HepG2 (cell line): Measurements from ENCODE around the gene ELP5. TPM values are rescaled to one million over a fixed set of nuclear protein-coding genes. Genes with fewer than 3 reads are reported as not detected.
A peak's percentile ranks its signal among the peaks of the same experiment; 100 is the strongest.

ENCODE experiments used
- BCL6 ChIP-seq: IDR thresholded peaks from 2 replicates; pipeline ENCODE4 v1.6.1; 2016; ENCODE audit warnings: missing genetic modification reagents, missing compliant biosample characterization
- BORCS8-MEF2B ChIP-seq: sonication (generic); formaldehyde crosslinking; IDR thresholded peaks from 2 replicates; pipeline ENCODE4 v1.8.0; 2022; ENCODE audit warnings: mild to moderate bottlenecking, missing genetic modification reagents
- CENPT ChIP-seq: sonication (generic); formaldehyde crosslinking; IDR thresholded peaks from 2 replicates; pipeline ENCODE4 v1.8.0; 2022; ENCODE audit warnings: low read depth, mild to moderate bottlenecking, moderate library complexity, missing genetic modification reagents
- ETV6 ChIP-seq: sonication (generic); formaldehyde crosslinking; conservative IDR thresholded peaks from 2 replicates; pipeline ENCODE4 v1.4.0; 2020; ENCODE audit warnings: missing genetic modification reagents
- HOXD1 ChIP-seq: sonication (generic); formaldehyde crosslinking; IDR thresholded peaks from 2 replicates; pipeline ENCODE4 v1.5.0; 2020; ENCODE audit warnings: missing genetic modification reagents
- KLF16 ChIP-seq, 2 experiments: sonication (generic) in 1 of 2; formaldehyde crosslinking in 1 of 2; IDR thresholded peaks; 2 replicates each; pipeline versions ENCODE4 v1.6.1 to v1.8.0; 2016 to 2023; ENCODE audit warnings: missing genetic modification reagents in 2 of 2, missing compliant biosample characterization in 1 of 2
- MBNL3 ChIP-seq: fragments of 250-450 bp; sonication (Bioruptor Pico); conservative IDR thresholded peaks from 2 replicates; pipeline ENCODE4 v1.8.0; 2022; ENCODE audit warnings: mild to moderate bottlenecking, inconsistent platforms
- RFX3 ChIP-seq: IDR thresholded peaks from 2 replicates; pipeline ENCODE4 v1.6.1; 2016; ENCODE audit warnings: missing biosample characterization, missing genetic modification reagents
- SOX5 ChIP-seq: IDR thresholded peaks from 2 replicates; pipeline ENCODE4 v1.6.1; 2016; ENCODE audit warnings: borderline replicate concordance
- XRCC5 ChIP-seq: fragments of 200-400 bp; formaldehyde crosslinking; optimal IDR thresholded peaks from 2 replicates; pipeline ENCODE3; 2017; ENCODE audit warnings: mild to moderate bottlenecking, low read length
- ZFX ChIP-seq: sonication (generic); formaldehyde crosslinking; IDR thresholded peaks from 2 replicates; pipeline ENCODE4 v1.4.0; 2020; ENCODE audit warnings: mild to moderate bottlenecking, low read depth, missing genetic modification reagents, moderate library complexity
- ZNF317 ChIP-seq: sonication (generic); formaldehyde crosslinking; IDR thresholded peaks from 2 replicates; pipeline ENCODE4 v1.5.0; 2020; ENCODE audit warnings: mild to moderate bottlenecking, missing genetic modification reagents
- ZNF788 ChIP-seq: sonication (generic); formaldehyde crosslinking; IDR thresholded peaks from 2 replicates; pipeline ENCODE4 v1.5.0; 2020; ENCODE audit warnings: mild to moderate bottlenecking, missing genetic modification reagents, borderline replicate concordance
- polyA plus RNA-seq, 8 experiments: library from polyadenylated mRNA; depleted of rRNA in 3 of 8; stranded (reverse) in 7 of 8; unstranded in 1 of 8; fragments of >200 nt; fragmentation: Illumina TruSeq in 4 of 8; extraction: Trizol in 4 of 8; gene quantifications; 2 replicates each; pipeline versions ENCODE4 v1.2.1 to v1.2.3, GENCODE V29; 2011 to 2016; ENCODE audit warnings: low read depth in 4 of 8, missing spikeins in 1 of 8, mixed read lengths in 1 of 8; ENCODE audit not compliant: insufficient read depth in 1 of 8
- total RNA-seq, 5 experiments: library from RNA; depleted of rRNA; stranded (reverse); fragments of >200 nt; fragmentation: Illumina TruSeq; extraction: Trizol; gene quantifications; 2 replicates each; pipeline ENCODE4 v1.2.3, GENCODE V29; 2016; ENCODE audit warnings: low read depth in 1 of 5
- TF ChIP-seq, protein P1 (sequence below): sonication (generic); formaldehyde crosslinking; IDR thresholded peaks from 2 replicates; pipeline ENCODE4 v1.8.0; 2023; ENCODE audit warnings: mild to moderate bottlenecking, missing genetic modification reagents
- TF ChIP-seq, protein P2 (sequence below): sonication (generic); formaldehyde crosslinking; IDR thresholded peaks from 2 replicates; pipeline ENCODE4 v1.5.1; 2020; ENCODE audit warnings: mild to moderate bottlenecking, missing genetic modification reagents, moderate library complexity
- TF ChIP-seq, protein P3 (sequence below), 2 experiments: IDR thresholded peaks; 2 replicates each; pipeline ENCODE4 v1.6.1; 2011 to 2012; ENCODE audit warnings: low read length in 2 of 2, borderline replicate concordance in 1 of 2, low read depth in 1 of 2, mild to moderate bottlenecking in 1 of 2, moderate library complexity in 1 of 2
- TF ChIP-seq, protein P4 (sequence below): sonication (generic); formaldehyde crosslinking; IDR thresholded peaks from 2 replicates; pipeline ENCODE4 v1.4.0; 2020; ENCODE audit warnings: mild to moderate bottlenecking, missing genetic modification reagents
- TF ChIP-seq, protein P5 (sequence below): sonication (generic); formaldehyde crosslinking; IDR thresholded peaks from 2 replicates; pipeline ENCODE4 v1.8.0; 2022; ENCODE audit warnings: mild to moderate bottlenecking, missing genetic modification reagents; ENCODE audit not compliant: insufficient replicate concordance

The ELP5 gene
- total and polyA plus RNA-seq, 2 of the 13 experiments (the other 11 are each of a cell fraction or from before 2014, with no cell fraction given), result 67.6 to 69.8 TPM

DNA sequence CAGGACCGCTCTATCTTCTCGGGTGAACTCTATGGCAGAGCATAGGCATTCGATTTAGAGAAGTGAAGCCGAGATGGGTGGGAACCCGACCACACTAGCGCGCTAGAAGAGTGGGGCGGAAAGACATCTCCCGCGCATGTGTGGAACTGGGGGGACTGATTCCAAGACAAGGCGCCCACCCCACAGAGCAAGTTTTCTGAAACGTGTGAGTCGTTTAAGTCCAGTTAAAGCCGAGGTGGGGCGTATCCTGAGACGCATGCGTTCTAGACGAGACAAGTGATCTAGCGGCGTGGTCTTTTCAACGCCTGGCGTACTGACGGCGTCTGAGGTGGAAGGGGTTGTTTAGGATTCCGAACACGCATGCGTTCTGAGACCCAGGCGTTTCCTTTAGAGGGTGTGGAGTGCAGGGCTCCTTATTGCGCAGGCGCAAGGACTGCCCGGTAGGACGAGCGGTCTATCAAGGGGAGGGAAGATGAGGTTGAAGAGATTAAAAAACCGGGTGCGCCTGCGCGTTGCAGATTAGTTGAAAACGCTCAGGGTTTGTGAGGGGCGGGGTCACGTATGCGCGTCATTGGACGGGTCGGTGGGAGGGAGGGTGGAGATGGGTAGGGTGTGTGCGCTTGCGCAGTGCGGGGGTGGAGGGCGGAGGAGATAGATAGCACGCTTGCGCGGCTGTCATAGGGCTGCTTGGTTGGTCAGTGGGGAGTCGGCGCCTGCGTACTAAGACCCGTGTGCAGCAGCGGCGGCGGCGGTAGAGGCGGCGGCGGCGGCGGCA is 55.1 kb downstream of the ELP5 start, which contains the start of gene EIF5A (continued):
- TF ChIP-seq, protein P1, sequence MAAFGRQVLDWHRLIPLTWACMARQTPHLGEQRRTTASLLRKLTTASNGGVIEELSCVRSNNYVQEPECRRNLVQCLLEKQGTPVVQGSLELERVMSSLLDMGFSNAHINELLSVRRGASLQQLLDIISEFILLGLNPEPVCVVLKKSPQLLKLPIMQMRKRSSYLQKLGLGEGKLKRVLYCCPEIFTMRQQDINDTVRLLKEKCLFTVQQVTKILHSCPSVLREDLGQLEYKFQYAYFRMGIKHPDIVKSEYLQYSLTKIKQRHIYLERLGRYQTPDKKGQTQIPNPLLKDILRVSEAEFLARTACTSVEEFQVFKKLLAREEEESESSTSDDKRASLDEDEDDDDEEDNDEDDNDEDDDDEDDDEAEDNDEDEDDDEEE (CRISPR knock-in tag), result no peak
- TF ChIP-seq CENPT (CRISPR knock-in tag), result no peak
- TF ChIP-seq RFX3 (CRISPR knock-in tag), result no peak
- no peak for TF ChIP-seq MBNL3
- TF ChIP-seq BCL6 (CRISPR knock-in tag), result peak; percentile 21; the same call in 1 of the 2 replicates
- TF ChIP-seq, protein P2, sequence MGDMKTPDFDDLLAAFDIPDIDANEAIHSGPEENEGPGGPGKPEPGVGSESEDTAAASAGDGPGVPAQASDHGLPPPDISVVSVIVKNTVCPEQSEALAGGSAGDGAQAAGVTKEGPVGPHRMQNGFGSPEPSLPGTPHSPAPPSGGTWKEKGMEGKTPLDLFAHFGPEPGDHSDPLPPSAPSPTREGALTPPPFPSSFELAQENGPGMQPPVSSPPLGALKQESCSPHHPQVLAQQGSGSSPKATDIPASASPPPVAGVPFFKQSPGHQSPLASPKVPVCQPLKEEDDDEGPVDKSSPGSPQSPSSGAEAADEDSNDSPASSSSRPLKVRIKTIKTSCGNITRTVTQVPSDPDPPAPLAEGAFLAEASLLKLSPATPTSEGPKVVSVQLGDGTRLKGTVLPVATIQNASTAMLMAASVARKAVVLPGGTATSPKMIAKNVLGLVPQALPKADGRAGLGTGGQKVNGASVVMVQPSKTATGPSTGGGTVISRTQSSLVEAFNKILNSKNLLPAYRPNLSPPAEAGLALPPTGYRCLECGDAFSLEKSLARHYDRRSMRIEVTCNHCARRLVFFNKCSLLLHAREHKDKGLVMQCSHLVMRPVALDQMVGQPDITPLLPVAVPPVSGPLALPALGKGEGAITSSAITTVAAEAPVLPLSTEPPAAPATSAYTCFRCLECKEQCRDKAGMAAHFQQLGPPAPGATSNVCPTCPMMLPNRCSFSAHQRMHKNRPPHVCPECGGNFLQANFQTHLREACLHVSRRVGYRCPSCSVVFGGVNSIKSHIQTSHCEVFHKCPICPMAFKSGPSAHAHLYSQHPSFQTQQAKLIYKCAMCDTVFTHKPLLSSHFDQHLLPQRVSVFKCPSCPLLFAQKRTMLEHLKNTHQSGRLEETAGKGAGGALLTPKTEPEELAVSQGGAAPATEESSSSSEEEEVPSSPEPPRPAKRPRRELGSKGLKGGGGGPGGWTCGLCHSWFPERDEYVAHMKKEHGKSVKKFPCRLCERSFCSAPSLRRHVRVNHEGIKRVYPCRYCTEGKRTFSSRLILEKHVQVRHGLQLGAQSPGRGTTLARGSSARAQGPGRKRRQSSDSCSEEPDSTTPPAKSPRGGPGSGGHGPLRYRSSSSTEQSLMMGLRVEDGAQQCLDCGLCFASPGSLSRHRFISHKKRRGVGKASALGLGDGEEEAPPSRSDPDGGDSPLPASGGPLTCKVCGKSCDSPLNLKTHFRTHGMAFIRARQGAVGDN, result peak; percentile 73
- no peak for TF ChIP-seq ZNF317
- TF ChIP-seq, protein P3, sequence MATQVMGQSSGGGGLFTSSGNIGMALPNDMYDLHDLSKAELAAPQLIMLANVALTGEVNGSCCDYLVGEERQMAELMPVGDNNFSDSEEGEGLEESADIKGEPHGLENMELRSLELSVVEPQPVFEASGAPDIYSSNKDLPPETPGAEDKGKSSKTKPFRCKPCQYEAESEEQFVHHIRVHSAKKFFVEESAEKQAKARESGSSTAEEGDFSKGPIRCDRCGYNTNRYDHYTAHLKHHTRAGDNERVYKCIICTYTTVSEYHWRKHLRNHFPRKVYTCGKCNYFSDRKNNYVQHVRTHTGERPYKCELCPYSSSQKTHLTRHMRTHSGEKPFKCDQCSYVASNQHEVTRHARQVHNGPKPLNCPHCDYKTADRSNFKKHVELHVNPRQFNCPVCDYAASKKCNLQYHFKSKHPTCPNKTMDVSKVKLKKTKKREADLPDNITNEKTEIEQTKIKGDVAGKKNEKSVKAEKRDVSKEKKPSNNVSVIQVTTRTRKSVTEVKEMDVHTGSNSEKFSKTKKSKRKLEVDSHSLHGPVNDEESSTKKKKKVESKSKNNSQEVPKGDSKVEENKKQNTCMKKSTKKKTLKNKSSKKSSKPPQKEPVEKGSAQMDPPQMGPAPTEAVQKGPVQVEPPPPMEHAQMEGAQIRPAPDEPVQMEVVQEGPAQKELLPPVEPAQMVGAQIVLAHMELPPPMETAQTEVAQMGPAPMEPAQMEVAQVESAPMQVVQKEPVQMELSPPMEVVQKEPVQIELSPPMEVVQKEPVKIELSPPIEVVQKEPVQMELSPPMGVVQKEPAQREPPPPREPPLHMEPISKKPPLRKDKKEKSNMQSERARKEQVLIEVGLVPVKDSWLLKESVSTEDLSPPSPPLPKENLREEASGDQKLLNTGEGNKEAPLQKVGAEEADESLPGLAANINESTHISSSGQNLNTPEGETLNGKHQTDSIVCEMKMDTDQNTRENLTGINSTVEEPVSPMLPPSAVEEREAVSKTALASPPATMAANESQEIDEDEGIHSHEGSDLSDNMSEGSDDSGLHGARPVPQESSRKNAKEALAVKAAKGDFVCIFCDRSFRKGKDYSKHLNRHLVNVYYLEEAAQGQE (IDR thresholded peaks at IDR 0.05; ENCODE audit: borderline replicate concordance in 1 of 2, low read depth in 1 of 2, low read length in 2 of 2), result 0 out of 4 replicates have a peak, but pooled peaks of 1 of the 2 experiments have one; percentile 47
- TF ChIP-seq XRCC5, result no peak
- no peak for TF ChIP-seq HOXD1 (CRISPR knock-in tag)
- TF ChIP-seq KLF16 (CRISPR knock-in tag; IDR thresholded peaks at IDR 0.05), result peak in 1 of 2 experiments; percentile 60; a peak in 1 of 4 replicates
- TF ChIP-seq BORCS8-MEF2B (CRISPR knock-in tag), result no peak
- peak; percentile 10; the same call in 1 of the 2 replicates for TF ChIP-seq ZFX (CRISPR knock-in tag)
- TF ChIP-seq, protein P4, sequence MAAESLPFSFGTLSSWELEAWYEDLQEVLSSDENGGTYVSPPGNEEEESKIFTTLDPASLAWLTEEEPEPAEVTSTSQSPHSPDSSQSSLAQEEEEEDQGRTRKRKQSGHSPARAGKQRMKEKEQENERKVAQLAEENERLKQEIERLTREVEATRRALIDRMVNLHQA (CRISPR knock-in tag), result no peak
- TF ChIP-seq, protein P5, sequence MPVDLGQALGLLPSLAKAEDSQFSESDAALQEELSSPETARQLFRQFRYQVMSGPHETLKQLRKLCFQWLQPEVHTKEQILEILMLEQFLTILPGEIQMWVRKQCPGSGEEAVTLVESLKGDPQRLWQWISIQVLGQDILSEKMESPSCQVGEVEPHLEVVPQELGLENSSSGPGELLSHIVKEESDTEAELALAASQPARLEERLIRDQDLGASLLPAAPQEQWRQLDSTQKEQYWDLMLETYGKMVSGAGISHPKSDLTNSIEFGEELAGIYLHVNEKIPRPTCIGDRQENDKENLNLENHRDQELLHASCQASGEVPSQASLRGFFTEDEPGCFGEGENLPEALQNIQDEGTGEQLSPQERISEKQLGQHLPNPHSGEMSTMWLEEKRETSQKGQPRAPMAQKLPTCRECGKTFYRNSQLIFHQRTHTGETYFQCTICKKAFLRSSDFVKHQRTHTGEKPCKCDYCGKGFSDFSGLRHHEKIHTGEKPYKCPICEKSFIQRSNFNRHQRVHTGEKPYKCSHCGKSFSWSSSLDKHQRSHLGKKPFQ (CRISPR knock-in tag), result no peak
- TF ChIP-seq SOX5 (CRISPR knock-in tag), result no peak; the same call in 1 of the 2 replicates
- peak; percentile 61; the same call in 1 of the 2 replicates for TF ChIP-seq ZNF788 (CRISPR knock-in tag)
- TF ChIP-seq ETV6, result no peak; the same call in 1 of the 2 replicates
